OCI-LY3 (cell line): ENCODE results near the gene LDLRAD4.

ENCODE experiments used
- H2AFZ ChIP-seq: fragments of 200-600, 300-600 bp; shearing (Covaris generic); 2 replicates; pipeline ENCODE4 v1.6.0; 2014; ENCODE audit warnings: antibody characterized with exemption, low read depth, low read length
- H3K27ac ChIP-seq: fragments of 200-600, 300-600 bp; sonication (generic); 2 replicates; pipeline ENCODE4 v1.5.1; 2014; ENCODE audit warnings: mild to moderate bottlenecking, low read length, moderate library complexity, mixed read lengths
- H3K27me3 ChIP-seq: fragments of 200-600, 300-600 bp; sonication (generic); 2 replicates; pipeline ENCODE4 v1.6.1; 2014; ENCODE audit warnings: low read depth, low read length, mixed read lengths
- H3K36me3 ChIP-seq: fragments of 200-600, 300-600 bp; sonication (generic); replicated peaks from 2 replicates; pipeline ENCODE3; 2014; ENCODE audit warnings: low read depth, low read length, mixed read lengths
- H3K4me1 ChIP-seq: fragments of 300-600, 200-600 bp; sonication (generic); 2 replicates; pipeline ENCODE4 v1.6.1; 2014; ENCODE audit warnings: low read length, mixed read lengths
- H3K4me2 ChIP-seq: fragments of 200-600, 300-600 bp; sonication (generic); 2 replicates; pipeline ENCODE4 v1.6.1; 2014; ENCODE audit warnings: low read length, mixed read lengths
- H3K4me3 ChIP-seq: fragments of 300-600, 200-600 bp; sonication (generic); 2 replicates; pipeline ENCODE4 v1.5.1; 2014; ENCODE audit warnings: antibody characterized with exemption, mild to moderate bottlenecking, low read length, moderate library complexity
- H3K79me2 ChIP-seq: fragments of 300-600, 200-600 bp; shearing (Covaris generic); 2 replicates; pipeline ENCODE4 v1.6.1; 2014; ENCODE audit warnings: mild to moderate bottlenecking, low read length, mixed read lengths
- H3K9ac ChIP-seq: fragments of 300-600, 200-600 bp; shearing (Covaris generic); 2 replicates; pipeline ENCODE4 v1.6.0; 2014; ENCODE audit warnings: mild to moderate bottlenecking, low read length, moderate library complexity
- H3K9me3 ChIP-seq: fragments of 200-600, 300-600 bp; shearing (Covaris generic); 2 replicates; pipeline ENCODE4 v1.6.1; 2014; ENCODE audit warnings: low read length, mixed read lengths; ENCODE audit not compliant: insufficient read depth
- H4K20me1 ChIP-seq: fragments of 200-600, 300-600 bp; sonication (generic); 2 replicates; pipeline ENCODE4 v1.6.1; 2016; ENCODE audit warnings: low read length, mixed read lengths; ENCODE audit not compliant: insufficient read depth
- CTCF ChIP-seq: fragments of 200-600, 300-600 bp; sonication (generic); IDR thresholded peaks from 2 replicates; pipeline ENCODE4 v1.5.1; 2014; ENCODE audit warnings: antibody characterized with exemption, low read length, low read depth
- EZH2phosphoT487 ChIP-seq: fragments of 200-600 bp; shearing (Covaris generic); IDR thresholded peaks from 2 replicates; pipeline ENCODE4 v1.6.1; 2018; ENCODE audit warnings: antibody characterized with exemption, mixed run types, low read depth

Gene LDLRAD4

DNA sequence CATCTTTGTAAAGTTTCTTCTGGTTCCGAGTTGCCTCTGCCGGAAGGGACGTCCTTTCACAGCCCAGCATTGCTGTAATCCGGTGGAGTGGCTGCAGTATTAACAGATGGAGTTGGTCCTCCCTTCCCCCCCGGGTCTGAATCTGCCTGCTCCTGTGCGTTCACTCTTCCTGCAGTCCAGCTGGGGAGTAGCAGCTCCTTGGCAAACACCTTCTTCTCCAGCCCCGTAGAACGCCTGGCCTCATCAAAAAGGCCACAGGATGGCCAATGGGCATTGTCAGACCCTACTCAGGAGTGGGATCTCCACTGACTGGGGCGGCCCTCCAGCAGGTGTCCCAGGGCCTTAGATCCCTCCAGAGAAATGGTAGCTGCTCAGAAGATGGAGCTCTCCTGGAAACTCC is 273.8 kb downstream of the LDLRAD4 start:
- H3K4me3 ChIP-seq: no peak overlapping the region

GRCh38 chr18:13493079-13493478 is 274.5 kb downstream of the LDLRAD4 start:
- Histone ChIP-seq H3K27me3 (peaks cover 36% of the 10 kb centered on the region), H3K4me1 (peaks cover 22% of the 10 kb centered on the region)

More for the DNA sequence above, 273.8 kb downstream of the LDLRAD4 start:
- Histone ChIP-seq H3K9ac (no peak overlapping the region), H3K27ac (no peak overlapping the region), H3K4me2 (no peak overlapping the region), H3K79me2 (no peaks in the 10 kb centered on the region), H3K27me3 (peaks cover 36% of the 10 kb centered on the region), H3K36me3 (no peaks in the 10 kb centered on the region), H3K4me1 (peaks cover 20% of the 10 kb centered on the region), H4K20me1 (no peaks in the 10 kb centered on the region; the same call in 1 of the 2 replicates), H3K9me3 (no peaks in the 10 kb centered on the region), H2AFZ (no peak overlapping the region)
- TF ChIP-seq CTCF (no peak), EZH2phosphoT487 (no peak)

DNA sequence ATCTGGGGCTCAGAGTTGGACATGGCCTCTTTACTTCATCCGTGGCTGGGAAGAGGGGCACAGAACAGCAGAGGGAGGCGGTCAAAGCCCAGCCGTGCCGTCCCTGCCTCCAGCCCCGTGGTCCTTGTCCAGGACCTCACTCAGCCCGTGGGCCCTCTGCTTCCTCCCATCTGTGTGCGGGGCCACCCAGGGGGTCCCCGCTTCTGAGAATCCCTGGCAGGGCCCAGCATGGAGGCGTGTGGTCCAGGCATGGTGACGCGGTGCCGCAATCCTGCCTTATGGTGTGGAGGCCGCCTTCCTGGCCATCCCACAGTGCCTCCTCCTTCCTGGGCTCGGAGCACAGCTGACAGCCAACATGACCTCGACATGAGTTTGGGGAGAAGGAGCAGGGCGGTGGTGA is 275.2 kb downstream of the LDLRAD4 start:
- Histone ChIP-seq H3K27me3 (peaks cover 36% of the 10 kb centered on the region), H3K4me3 (no peak overlapping the region), H3K4me1 (peaks cover 22% of the 10 kb centered on the region), H3K36me3 (no peaks in the 10 kb centered on the region), H3K9me3 (no peaks in the 10 kb centered on the region), H3K27ac (no peak overlapping the region), H3K4me2 (no peak overlapping the region), H4K20me1 (no peaks in the 10 kb centered on the region; the same call in 1 of the 2 replicates), H3K79me2 (no peaks in the 10 kb centered on the region), H2AFZ (no peak overlapping the region), H3K9ac (no peak overlapping the region)
- no peak for TF ChIP-seq CTCF
- TF ChIP-seq EZH2phosphoT487: no peak

More at GRCh38 chr18:13493079-13493478, 274.5 kb downstream of the LDLRAD4 start:
- Histone ChIP-seq H3K36me3 (no peaks in the 10 kb centered on the region), H3K9ac (no peak overlapping the region), H3K4me2 (no peak overlapping the region), H2AFZ (no peak overlapping the region), H3K27ac (no peak overlapping the region), H4K20me1 (no peaks in the 10 kb centered on the region; the same call in 1 of the 2 replicates), H3K4me3 (no peak overlapping the region), H3K79me2 (no peaks in the 10 kb centered on the region), H3K9me3 (no peaks in the 10 kb centered on the region)
- TF ChIP-seq CTCF: no peak
- no peak for TF ChIP-seq EZH2phosphoT487

GRCh38 chr18:13494871-13495445 is 276.4 kb downstream of the LDLRAD4 start:
- H4K20me1 ChIP-seq: no peaks in the 10 kb centered on the region; the same call in 1 of the 2 replicates
- no peak overlapping the region for H3K27ac ChIP-seq
- peaks cover 40% of the 10 kb centered on the region for H3K27me3 ChIP-seq
- TF ChIP-seq EZH2phosphoT487 (no peak), CTCF (no peak)
- no peaks in the 10 kb centered on the region for H3K9me3 ChIP-seq
- H3K4me2 ChIP-seq: peak overlapping the region; percentile 46
- H2AFZ ChIP-seq: no peak overlapping the region
- H3K79me2 ChIP-seq: no peaks in the 10 kb centered on the region
- H3K9ac ChIP-seq: no peak overlapping the region
- H3K4me1 ChIP-seq: peaks cover 22% of the 10 kb centered on the region
- H3K36me3 ChIP-seq: no peaks in the 10 kb centered on the region
- no peak overlapping the region for H3K4me3 ChIP-seq
